Heart left ventricle (tissue), 16 donors: ENCODE data around the gene ALOXE3. TPM values are rescaled to one million over a fixed set of nuclear protein-coding genes. Genes with fewer than 3 reads are reported as not detected.

Experiments used
- ATAC-seq, 4 donors: fragments of 200-7000 bp; cut with Tn5 transposase; one replicate each; pipeline ENCODE4 v1.9.1; 2020 to 2022; ENCODE audit warnings: moderate library complexity in 4 of 4, mild to moderate bottlenecking in 3 of 4, moderate number of reproducible peaks in 1 of 4
- DNase-seq, 5 donors: peaks; one replicate each; pipeline ENCODE4 v3.0.0-alpha.2; 2020
- H3K27ac ChIP-seq, 12 donors: fragments of 200-600 bp; sonication (generic) in 4 of 12; one replicate each; pipeline versions ENCODE4 v1.5.0 to v1.8.0; 2016 to 2022; ENCODE audit warnings: mild to moderate bottlenecking in 2 of 12
- H3K27me3 ChIP-seq, 9 donors: fragments of 200-600 bp; sonication (generic) in 2 of 9; one replicate each; pipeline versions ENCODE4 v1.5.1 to v1.8.0; 2016 to 2022; ENCODE audit warnings: mild to moderate bottlenecking in 3 of 9
- H3K36me3 ChIP-seq, 9 donors: fragments of 200-600 bp; sonication (generic) in 2 of 9; one replicate each; pipeline versions ENCODE4 v1.5.0 to v1.8.0; 2018 to 2022; ENCODE audit warnings: mild to moderate bottlenecking in 2 of 9
- H3K4me1 ChIP-seq, 12 donors: fragments of 200-600 bp; sonication (generic) in 4 of 12; one replicate each; pipeline versions ENCODE4 v1.5.0 to v1.8.0; 2016 to 2022; ENCODE audit warnings: mild to moderate bottlenecking in 3 of 12
- H3K4me3 ChIP-seq, 12 donors: fragments of 200-600 bp; sonication (generic) in 4 of 12; one replicate each; pipeline versions ENCODE4 v1.5.0 to v1.8.0; 2017 to 2022; ENCODE audit warnings: mild to moderate bottlenecking in 9 of 12, moderate library complexity in 4 of 12
- H3K9me3 ChIP-seq, 12 donors: fragments of 200-600 bp; sonication (generic) in 4 of 12; one replicate each; pipeline versions ENCODE4 v1.5.0 to v1.8.0; 2016 to 2022; ENCODE audit warnings: mild to moderate bottlenecking in 1 of 12
- POLR2A ChIP-seq, 2 donors: fragments of 450-650 bp; IDR thresholded peaks; one replicate each; pipeline ENCODE4 v1.6.1; 2017; ENCODE audit warnings: antibody characterized with exemption in 2 of 2, mild to moderate bottlenecking in 2 of 2, moderate library complexity in 2 of 2
- WGBS, 4 donors: extraction: QIAGEN DNeasy Blood & Tissue Kit in 2 of 4; methylation state at CpG; one replicate each; pipeline versions ENCODE4 v1.1.5 to v1.1.7; 2013 to 2018; 5-methylcytosine and 5-hydroxymethylcytosine counted together
- intact Hi-C, 10 donors: fragments of 100-400 bp; cut with DNase I; formaldehyde crosslinking; loops; one replicate each; pipeline versions ENCODE4 v1.11.1 to v1.14.2; 2022
- polyA plus RNA-seq, 2 donors: library from polyadenylated mRNA; stranded (reverse); fragments of 200-250 nt; gene quantifications; one replicate each; pipeline ENCODE4 v1.2.3, GENCODE V29; 2013
- total RNA-seq, 9 donors: library from RNA; depleted of rRNA in 2 of 9; stranded (reverse); fragments of >200 nt in 2 of 9; fragmentation: NEBNext Ultra II Directional in 3 of 9; extraction: Animal tissue kit (Norgen Biotek cat#: 25700) in 3 of 9; gene quantifications; one replicate each; pipeline versions ENCODE4 v1.1.0 to v1.2.4, GENCODE V29; 2016 to 2023
- TF ChIP-seq, protein P1 (sequence below), 12 donors: fragments of 200-600 bp; sonication (generic) in 4 of 12; IDR thresholded peaks; one replicate each; pipeline versions ENCODE4 v1.5.0 to v1.8.0; 2018 to 2022; ENCODE audit warnings: antibody characterized with exemption in 12 of 12, mild to moderate bottlenecking in 5 of 12
- donor health status: ischemic (EF 13 %, LVEDD 7.1; RV severe dilation, severe dysfunction).
- donor health status: healthy with polysubstance abuse.
- donor health status: DM: no; HTN: yes; CAD: no.
- donor health status: DM: no; HTN: no; CAD: no.
- donor health status: ischemic (EF 25% LVEDD 6.9; RV normal size, moderate dysfunction).
- donor health status: ischemic (EF 25% LVEDD 5.7; RV mildly dilated, moderate dysfunction).
- donor health status: healthy.
- donor health status: DM: yes; HTN: yes; CAD: no.
- donor health status: ischemic (EF 35%, LVEDD 5.7; RV mildly dilated, moderate dysfunction).
- donor health status: nonischemic (EF 11% LVEDD 7.7; RV severe dilation, severe dysfunction).
- donor health status: DM: yes; HTN: yes; CAD: no.
- donor health status: PGD.
- donor health status: ischemic (EF 29% LVEDD 5.4; RV normal size, mild dysfunction).
- donor health status: nonischemic (EF 23%, LVEDD 6.1; RV moderate dilation, normal function).

ALOXE3 gene
- total and polyA plus RNA-seq, 11 donors: 0.12 TPM; not detected in 10

DNA sequence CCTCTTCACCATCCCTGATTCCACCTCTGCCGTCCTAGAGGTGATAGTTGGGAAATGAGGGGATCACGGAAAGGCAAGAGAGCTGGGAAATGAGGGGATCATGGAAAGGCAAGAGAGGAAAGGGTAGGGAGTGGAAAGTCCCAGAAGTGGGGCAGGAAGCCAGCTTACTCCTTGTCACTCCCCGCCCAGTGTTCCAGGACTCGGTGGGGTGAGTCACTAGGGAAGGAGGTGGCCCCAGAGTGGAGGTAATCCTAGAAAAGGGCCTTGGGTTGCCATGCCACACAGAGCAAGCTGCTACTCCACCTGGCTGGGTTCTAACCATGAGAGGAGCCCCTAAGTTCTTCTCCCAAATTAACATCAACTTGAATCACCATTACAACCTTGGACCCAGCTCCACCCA, 14.8 kb downstream of the ALOXE3 start:
- H3K4me3 ChIP-seq: no peak overlapping the region
- ATAC-seq (no peak), DNase-seq (no peak)
- no peaks in the 10 kb centered on the region for H3K36me3 ChIP-seq
- intact Hi-C loops: no loop called here
- peaks cover 0 to 6% (median 0%) of the 10 kb centered on the region in 9 donors for H3K27me3 ChIP-seq
- WGBS, 4 donors: 73 to 84% (median 77%) methylated on average over 4 of the region's 4 CpGs
- H3K9me3 ChIP-seq: no peaks in the 10 kb centered on the region
- no peak overlapping the region for H3K27ac ChIP-seq
- H3K4me1 ChIP-seq: peaks cover 0 to 6% (median 0%) of the 10 kb centered on the region in 12 donors
- TF ChIP-seq POLR2A (IDR thresholded peaks at IDR 0.05): no peak
- TF ChIP-seq, protein P1, sequence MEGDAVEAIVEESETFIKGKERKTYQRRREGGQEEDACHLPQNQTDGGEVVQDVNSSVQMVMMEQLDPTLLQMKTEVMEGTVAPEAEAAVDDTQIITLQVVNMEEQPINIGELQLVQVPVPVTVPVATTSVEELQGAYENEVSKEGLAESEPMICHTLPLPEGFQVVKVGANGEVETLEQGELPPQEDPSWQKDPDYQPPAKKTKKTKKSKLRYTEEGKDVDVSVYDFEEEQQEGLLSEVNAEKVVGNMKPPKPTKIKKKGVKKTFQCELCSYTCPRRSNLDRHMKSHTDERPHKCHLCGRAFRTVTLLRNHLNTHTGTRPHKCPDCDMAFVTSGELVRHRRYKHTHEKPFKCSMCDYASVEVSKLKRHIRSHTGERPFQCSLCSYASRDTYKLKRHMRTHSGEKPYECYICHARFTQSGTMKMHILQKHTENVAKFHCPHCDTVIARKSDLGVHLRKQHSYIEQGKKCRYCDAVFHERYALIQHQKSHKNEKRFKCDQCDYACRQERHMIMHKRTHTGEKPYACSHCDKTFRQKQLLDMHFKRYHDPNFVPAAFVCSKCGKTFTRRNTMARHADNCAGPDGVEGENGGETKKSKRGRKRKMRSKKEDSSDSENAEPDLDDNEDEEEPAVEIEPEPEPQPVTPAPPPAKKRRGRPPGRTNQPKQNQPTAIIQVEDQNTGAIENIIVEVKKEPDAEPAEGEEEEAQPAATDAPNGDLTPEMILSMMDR (IDR thresholded peaks at IDR 0.05): no peak

DNA sequence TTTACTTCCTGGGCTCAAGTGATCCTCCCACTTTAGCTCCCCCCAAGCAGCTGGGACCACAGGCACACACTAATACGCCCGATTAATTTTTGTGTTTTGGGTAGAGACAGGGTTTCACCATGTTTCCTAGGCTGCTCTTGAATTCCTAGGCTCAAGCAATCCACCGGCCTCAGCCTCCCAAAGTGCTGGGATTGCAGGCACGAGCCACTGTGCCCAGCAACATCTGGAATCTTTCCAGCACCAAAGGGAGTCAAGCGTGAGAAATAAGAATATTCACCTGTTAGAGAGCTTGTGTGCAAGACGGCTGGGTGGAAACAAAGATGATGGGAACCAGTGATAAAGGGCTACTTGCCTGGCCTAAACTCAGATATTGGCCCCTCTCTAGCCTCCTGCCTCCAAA, 16.6 kb downstream of the ALOXE3 start:
- no peak for ATAC-seq
- H3K27me3 ChIP-seq: peaks cover 0 to 8% (median 0%) of the 10 kb centered on the region in 9 donors
- H3K27ac ChIP-seq: no peak overlapping the region
- no peak for DNase-seq
- no peak overlapping the region for H3K4me3 ChIP-seq
- no peaks in the 10 kb centered on the region for H3K36me3 ChIP-seq
- no peaks in the 10 kb centered on the region for H3K4me1 ChIP-seq
- no peaks in the 10 kb centered on the region for H3K9me3 ChIP-seq
- 73 to 86% (median 86%) methylated on average over 6 of the region's 6 CpGs for WGBS, 4 donors
- TF ChIP-seq POLR2A (IDR thresholded peaks at IDR 0.05): no peak
- TF ChIP-seq, protein P1 (IDR thresholded peaks at IDR 0.05): no peak
- intact Hi-C loops: no loop called here

GRCh38 chr17:8100763-8101162, 17.6 kb downstream of the ALOXE3 start:
- no peak for TF ChIP-seq POLR2A (IDR thresholded peaks at IDR 0.05)
- TF ChIP-seq, protein P1 (IDR thresholded peaks at IDR 0.05): no peak
- 80 to 91% (median 88%) methylated on average over 2 of the region's 2 CpGs for WGBS, 4 donors
- DNase-seq: no peak
- Histone ChIP-seq H3K4me3 (no peak overlapping the region), H3K36me3 (no peaks in the 10 kb centered on the region), H3K9me3 (no peaks in the 10 kb centered on the region), H3K27me3 (peaks cover 0 to 14% (median 0%) of the 10 kb centered on the region in 9 donors), H3K4me1 (no peaks in the 10 kb centered on the region), H3K27ac (no peak overlapping the region)
- intact Hi-C loops: no loop called here
- ATAC-seq: no peak

DNA sequence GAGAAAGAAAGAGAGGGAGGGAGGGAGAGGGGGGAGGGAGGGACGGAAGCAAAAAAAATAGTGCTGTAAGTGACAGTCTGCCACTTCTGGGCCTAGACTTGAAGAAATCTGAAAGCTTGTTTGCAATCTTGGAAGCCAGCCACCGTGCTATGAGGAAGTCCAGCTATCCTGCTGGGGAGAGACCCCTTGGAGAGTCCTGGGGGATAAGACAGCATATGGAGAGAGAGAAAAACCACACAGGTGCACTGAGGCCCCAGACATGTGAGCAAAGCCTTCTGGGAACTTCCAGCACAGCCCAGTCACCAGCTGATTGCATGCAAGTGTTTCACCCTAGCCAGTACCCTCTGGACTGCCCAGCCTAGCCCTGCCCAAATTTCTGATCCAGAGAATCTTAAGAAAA, 18.2 kb downstream of the ALOXE3 start:
- no peaks in the 10 kb centered on the region for H3K9me3 ChIP-seq
- no peak for TF ChIP-seq POLR2A (IDR thresholded peaks at IDR 0.05)
- TF ChIP-seq, protein P1 (IDR thresholded peaks at IDR 0.05): no peak
- intact Hi-C loops: no loop called here

More for the DNA sequence above, 18.2 kb downstream of the ALOXE3 start:
- Histone ChIP-seq H3K27me3 (peaks cover 0 to 21% (median 0%) of the 10 kb centered on the region in 9 donors), H3K27ac (no peak overlapping the region), H3K4me3 (no peak overlapping the region), H3K4me1 (no peaks in the 10 kb centered on the region), H3K36me3 (no peaks in the 10 kb centered on the region)
- WGBS, 4 donors: 45 to 58% (median 53%) methylated on average over 2 of the region's 2 CpGs
- DNase-seq: no peak
- ATAC-seq: no peak
